ENCODE data around the gene UBXN10.

DNA sequence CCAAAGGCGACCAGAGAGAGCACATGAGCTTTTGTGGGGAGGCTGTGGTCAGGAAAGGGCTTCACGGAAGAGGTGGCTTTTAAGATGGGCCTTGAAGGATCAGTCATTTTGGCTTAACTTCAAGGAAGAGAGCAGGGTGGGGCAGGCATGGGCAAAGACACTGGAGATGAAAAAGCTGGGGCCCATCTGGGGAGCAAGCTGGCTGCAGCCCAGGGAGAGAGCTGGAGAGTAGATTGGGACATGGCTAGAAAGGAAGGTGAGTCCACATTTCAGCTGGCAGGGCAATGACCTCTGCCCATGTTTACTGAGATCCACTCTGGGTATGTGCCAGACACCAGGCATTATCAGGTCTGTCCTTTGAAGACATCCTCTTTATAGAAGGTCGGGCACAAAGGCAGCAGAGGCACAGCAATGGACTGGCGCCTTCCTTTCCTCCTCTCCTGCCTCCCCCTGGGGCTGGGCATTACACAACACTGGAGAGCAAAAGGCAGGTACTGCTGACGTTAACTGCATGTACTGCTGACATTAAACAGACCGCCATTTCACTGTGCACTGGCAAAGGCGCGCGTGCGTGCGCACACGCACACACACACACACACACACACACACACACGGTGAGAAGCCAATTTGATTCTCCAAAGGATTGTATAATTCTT, 2.2 kb upstream of the UBXN10 start:
- no peak for TF ChIP-seq CTCF (IDR thresholded peaks at IDR 0.05; ENCODE audit: low read length)
- no peak for TF ChIP-seq EZH2 (optimal IDR thresholded peaks at IDR 0.05; ENCODE audit: low read depth, low read length)
- no peak for TF ChIP-seq EZH2phosphoT487 (IDR thresholded peaks at IDR 0.05; ENCODE audit: low read length)

All from MM.1S (cell line).